HG03066 (cell line): ENCODE data around the gene LRPPRC.

Source experiments
- ATAC-seq: cut with Tn5 transposase; IDR thresholded peaks from one replicate; pipeline ENCODE4 v1.9.1; 2021; ENCODE audit warnings: low read depth; ENCODE audit not compliant: unreplicated experiment

The LRPPRC gene

GRCh38 chr2:43874776-43875451 is 120.9 kb downstream of the LRPPRC start:
- no peak for ATAC-seq

GRCh38 chr2:43872151-43872550 is 123.6 kb downstream of the LRPPRC start:
- ATAC-seq = no peak

GRCh38 chr2:43855292-43855691 is 140.5 kb downstream of the LRPPRC start:
- ATAC-seq = no peak

GRCh38 chr2:43854671-43855070 is 141.1 kb downstream of the LRPPRC start:
- no peak for ATAC-seq

- ATAC-seq = no peak
These were observed 142.4 kb downstream of the LRPPRC start for GRCh38 chr2:43853141-43854081.

- no peak for ATAC-seq
These were observed 143.5 kb downstream of the LRPPRC start for GRCh38 chr2:43852196-43852730.

- no peak for ATAC-seq
These were observed 144.5 kb downstream of the LRPPRC start for GRCh38 chr2:43851011-43851980.

- ATAC-seq = no peak
These were observed 147.6 kb downstream of the LRPPRC start for GRCh38 chr2:43848214-43848613.

GRCh38 chr2:43846140-43846793 is 149.5 kb downstream of the LRPPRC start:
- no peak for ATAC-seq

- no peak for ATAC-seq
These were observed 150.6 kb downstream of the LRPPRC start for GRCh38 chr2:43845181-43845580.

GRCh38 chr2:43842866-43843226 is 152.9 kb downstream of the LRPPRC start:
- ATAC-seq = no peak

GRCh38 chr2:43841949-43842865 is 153.6 kb downstream of the LRPPRC start:
- no peak for ATAC-seq

- ATAC-seq = no peak
These were observed 154.8 kb downstream of the LRPPRC start for GRCh38 chr2:43840965-43841364.

GRCh38 chr2:43839776-43840564 is 155.8 kb downstream of the LRPPRC start:
- ATAC-seq = no peak

- ATAC-seq = no peak
These were observed 157.1 kb downstream of the LRPPRC start, which contains the start of the genes ABCG5 and ABCG8 for GRCh38 chr2:43838560-43839267. Gene ABCG5, minus strand, starts transcription at chr2:43838839. Its CDS starts 160 bp downstream, at chr2:43838679. Gene ABCG8, plus strand, starts transcription at chr2:43838971. Its CDS starts 83 bp downstream, at chr2:43839054.

- ATAC-seq = no peak
These were observed 157.8 kb downstream of the LRPPRC start for GRCh38 chr2:43837831-43838559.

- no peak for ATAC-seq
These were observed 158.8 kb downstream of the LRPPRC start for GRCh38 chr2:43837033-43837432.
